Measurements from ENCODE around the gene ALOX5. TPM values are rescaled to one million over a fixed set of nuclear protein-coding genes. Genes with fewer than 3 reads are reported as not detected.

Gene ALOX5
- total and polyA plus RNA-seq, 2 experiments from 2014 or later: 3.7 to 5.4 TPM

DNA sequence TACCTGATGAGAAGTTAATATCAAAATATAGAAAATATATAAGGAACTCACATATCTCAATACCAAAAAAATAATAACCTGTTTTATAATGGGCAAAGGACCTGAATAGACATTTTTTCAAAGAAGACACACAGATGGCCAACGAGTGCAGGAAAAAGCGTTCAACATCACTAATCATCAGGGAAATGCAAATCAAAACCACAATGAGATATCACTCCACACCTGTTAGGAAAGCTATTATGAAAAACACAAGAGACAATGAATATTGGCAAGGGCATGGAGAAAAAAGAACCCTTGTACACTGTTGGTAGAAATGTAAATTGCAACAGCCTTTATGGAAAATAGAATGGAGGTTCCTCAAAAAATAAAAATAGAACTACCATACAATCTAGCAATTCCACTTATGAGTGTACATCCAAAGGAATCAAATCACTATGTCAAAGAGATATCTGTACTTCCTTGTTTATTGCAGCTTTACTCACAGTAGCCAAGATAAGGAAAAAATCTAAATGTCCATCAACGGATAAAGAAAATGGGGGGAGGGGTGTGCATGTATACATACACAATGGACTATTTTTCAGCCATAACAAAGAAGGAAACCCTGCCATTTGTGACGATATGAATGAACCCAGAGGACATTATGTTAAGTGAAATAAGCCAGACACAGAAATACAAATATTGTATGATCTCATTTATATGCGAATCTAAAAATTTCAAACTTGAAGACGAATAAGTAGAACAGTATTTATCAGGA lies 3.6 kb upstream of the ALOX5 start:
- Mint-ChIP-seq H3K4me1 (peaks cover 6% of the 10 kb centered on the region; the same call in 1 of the 3 replicates), H3K36me3 (ENCODE audit: low read depth) (no peaks in the 10 kb centered on the region; the same call in 2 of the 3 replicates), H3K4me3 (no peak overlapping the region), H3K9me3 (peaks cover 4% of the 10 kb centered on the region), H3K27ac (no peak overlapping the region), H3K27me3 (ENCODE audit: insufficient read depth, low read depth, poor library complexity) (peaks cover 31% of the 10 kb centered on the region)
- Histone ChIP-seq H2AFZ (no peak overlapping the region), H3K79me2 (replicated peaks; ENCODE audit: insufficient read depth) (no peaks in the 10 kb centered on the region), H3F3A (replicated peaks; ENCODE audit: low read depth) (0 out of 2 replicates have a peak, but pooled peaks cover 2% of the 10 kb centered on the region), H3K9me2 (ENCODE audit: insufficient read depth) (no peaks in the 10 kb centered on the region), H3K4me1 (ENCODE audit: insufficient read depth) (peaks cover 4% of the 10 kb centered on the region; the same call in 1 of the 2 replicates), H4K20me1 (replicated peaks; ENCODE audit: insufficient read depth) (no peaks in the 10 kb centered on the region), H3K4me2 (no peak overlapping the region), H3K36me3 (ENCODE audit: insufficient read depth) (no peaks in the 10 kb centered on the region), H3K27ac (ENCODE audit: low read depth) (no peak overlapping the region), H3K4me3 (no peak overlapping the region), H3K27me3 (ENCODE audit: insufficient read depth) (peaks cover 51% of the 10 kb centered on the region)
- DNase-seq (ENCODE audit: low spot score) (no peak), ATAC-seq (no peak)
- no peak for TF ChIP-seq ZNF462 (CRISPR knock-in tag; IDR thresholded peaks at IDR 0.05)
- no peak for TF ChIP-seq ZNF114 (CRISPR knock-in tag; IDR thresholded peaks at IDR 0.05)
- no peak for TF ChIP-seq CTCF (conservative IDR thresholded peaks at IDR 0.05; ENCODE audit: low read depth in 2 of 2)
- no peak for TF ChIP-seq NANOG (IDR thresholded peaks at IDR 0.05; ENCODE audit: borderline replicate concordance)
- TF ChIP-seq, protein P1, sequence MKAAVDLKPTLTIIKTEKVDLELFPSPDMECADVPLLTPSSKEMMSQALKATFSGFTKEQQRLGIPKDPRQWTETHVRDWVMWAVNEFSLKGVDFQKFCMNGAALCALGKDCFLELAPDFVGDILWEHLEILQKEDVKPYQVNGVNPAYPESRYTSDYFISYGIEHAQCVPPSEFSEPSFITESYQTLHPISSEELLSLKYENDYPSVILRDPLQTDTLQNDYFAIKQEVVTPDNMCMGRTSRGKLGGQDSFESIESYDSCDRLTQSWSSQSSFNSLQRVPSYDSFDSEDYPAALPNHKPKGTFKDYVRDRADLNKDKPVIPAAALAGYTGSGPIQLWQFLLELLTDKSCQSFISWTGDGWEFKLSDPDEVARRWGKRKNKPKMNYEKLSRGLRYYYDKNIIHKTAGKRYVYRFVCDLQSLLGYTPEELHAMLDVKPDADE (IDR thresholded peaks at IDR 0.05): no peak
- no peak for TF ChIP-seq ZNF331 (CRISPR knock-in tag; IDR thresholded peaks at IDR 0.05; ENCODE audit: low read depth)
- TF ChIP-seq EZH2phosphoT487 (IDR thresholded peaks at IDR 0.05; ENCODE audit: unreplicated experiment): no peak
- TF ChIP-seq EZH2 (IDR thresholded peaks at IDR 0.05; ENCODE audit: low read depth, unreplicated experiment): no peak
- TF ChIP-seq REST (IDR thresholded peaks at IDR 0.05; ENCODE audit: unreplicated experiment): no peak
- TF ChIP-seq JUNB (IDR thresholded peaks at IDR 0.05; ENCODE audit: unreplicated experiment): no peak
- no peak for TF ChIP-seq CREB1 (CRISPR knock-in tag; IDR thresholded peaks at IDR 0.05; ENCODE audit: low read depth)
- no peak for TF ChIP-seq POLR2AphosphoS5 (IDR thresholded peaks at IDR 0.05; ENCODE audit: low read depth)
- no peak for TF ChIP-seq STAT1 (IDR thresholded peaks at IDR 0.05; ENCODE audit: unreplicated experiment)

Measured in GM23338 (cell line).